Neural cell (in vitro differentiated cells): ENCODE measurements around the gene AGR2. TPM values are rescaled to one million over a fixed set of nuclear protein-coding genes. Genes with fewer than 3 reads are reported as not detected.

ENCODE experiments used
- H2AFZ ChIP-seq: fragments of 200-600, 300-800 bp; sonication (generic), shearing (Covaris generic); 2 replicates; pipeline ENCODE4 v1.6.0; 2014; ENCODE audit warnings: low read depth, mild to moderate bottlenecking, antibody characterized with exemption, low read length, moderate library complexity
- H3F3A ChIP-seq: fragments of 200-600 bp; shearing (Covaris generic); 2 replicates; pipeline ENCODE4 v1.6.1; 2016; ENCODE audit warnings: mild to moderate bottlenecking, moderate library complexity, mixed read lengths, antibody characterized with exemption, low read length; ENCODE audit not compliant: insufficient read depth, poor library complexity, severe bottlenecking
- H3K27ac ChIP-seq: fragments of 200-600, 300-800 bp; sonication (generic), shearing (Covaris generic); 2 replicates; pipeline ENCODE4 v1.5.1; 2014; ENCODE audit warnings: mild to moderate bottlenecking, low read length, moderate library complexity
- H3K27me3 ChIP-seq: fragments of 300-800, 200-600 bp; sonication (generic), shearing (Covaris generic); 2 replicates; pipeline ENCODE4 v1.6.0; 2014; ENCODE audit warnings: mild to moderate bottlenecking, low read depth, low read length, moderate library complexity; ENCODE audit not compliant: insufficient read depth
- H3K36me3 ChIP-seq: fragments of 300-800, 200-600 bp; sonication (generic), shearing (Covaris generic); 2 replicates; pipeline ENCODE4 v1.5.1; 2014; ENCODE audit warnings: mild to moderate bottlenecking, antibody characterized with exemption, low read length, moderate library complexity; ENCODE audit not compliant: insufficient read depth
- H3K4me2 ChIP-seq: fragments of 300-800, 200-600 bp; sonication (generic), shearing (Covaris generic); 2 replicates; pipeline ENCODE4 v1.6.0; 2014; ENCODE audit warnings: mild to moderate bottlenecking, low read length
- H3K4me3 ChIP-seq: fragments of 300-800, 200-600 bp; sonication (generic), shearing (Covaris generic); 2 replicates; pipeline ENCODE4 v1.5.1; 2014; ENCODE audit warnings: mild to moderate bottlenecking, low read length, moderate library complexity
- H3K79me2 ChIP-seq: fragments of 200-600 bp; shearing (Covaris generic); replicated peaks from 2 replicates; pipeline ENCODE4 v1.6.0; 2014; ENCODE audit warnings: mild to moderate bottlenecking, low read length, moderate library complexity; ENCODE audit not compliant: insufficient read depth
- H3K9ac ChIP-seq: fragments of 300-800, 200-600 bp; sonication (generic), shearing (Covaris generic); 2 replicates; pipeline ENCODE4 v1.6.1; 2016; ENCODE audit warnings: mild to moderate bottlenecking, low read length, mixed read lengths
- H3K9me2 ChIP-seq: fragments of 200-600 bp; shearing (Covaris generic); 2 replicates; pipeline ENCODE4 v1.6.1; 2016; ENCODE audit warnings: mild to moderate bottlenecking, low read length, mixed read lengths; ENCODE audit not compliant: insufficient read depth
- H3K9me3 ChIP-seq: fragments of 200-600, 300-800 bp; sonication (generic), shearing (Covaris generic); 2 replicates; pipeline ENCODE4 v1.6.1; 2016; ENCODE audit warnings: mild to moderate bottlenecking, mixed run types, low read length, moderate library complexity, mixed read lengths
- H4K20me1 ChIP-seq: fragments of 200-600 bp; shearing (Covaris generic); 2 replicates; pipeline ENCODE4 v1.6.1; 2016; ENCODE audit warnings: mild to moderate bottlenecking, mixed run types; ENCODE audit not compliant: insufficient read depth
- EP300 ChIP-seq: fragments of 450-650 bp; conservative IDR thresholded peaks from 2 replicates; pipeline ENCODE4 v1.6.1; 2014; ENCODE audit warnings: antibody characterized with exemption, mild to moderate bottlenecking, moderate library complexity; ENCODE audit not compliant: poor library complexity, severe bottlenecking
- EZH2 ChIP-seq: fragments of 200-600, 300-800 bp; shearing (Covaris generic), sonication (generic); IDR thresholded peaks from 2 replicates; pipeline ENCODE4 v1.6.1; 2014; ENCODE audit warnings: antibody characterized with exemption, low read length, borderline replicate concordance, mild to moderate bottlenecking; ENCODE audit not compliant: insufficient read depth, poor library complexity, severe bottlenecking
- MXI1 ChIP-seq: fragments of 450-650 bp; conservative IDR thresholded peaks from 2 replicates; pipeline ENCODE4 v1.6.1; 2014; ENCODE audit warnings: antibody characterized with exemption, mild to moderate bottlenecking; ENCODE audit not compliant: poor library complexity, severe bottlenecking
- POLR2AphosphoS5 ChIP-seq: IDR thresholded peaks from 2 replicates; pipeline ENCODE4 v1.6.1; 2012
- RAD21 ChIP-seq: fragments of 450-650 bp; conservative IDR thresholded peaks from 2 replicates; pipeline ENCODE4 v1.6.1; 2014; ENCODE audit warnings: antibody characterized with exemption, mild to moderate bottlenecking, moderate library complexity
- SMC3 ChIP-seq: fragments of 450-650 bp; conservative IDR thresholded peaks from 2 replicates; pipeline ENCODE4 v1.6.1; 2014; ENCODE audit warnings: antibody characterized with exemption, mild to moderate bottlenecking, moderate library complexity; ENCODE audit not compliant: poor library complexity
- TAF1 ChIP-seq: IDR thresholded peaks from 2 replicates; pipeline ENCODE4 v1.6.1; 2012; ENCODE audit warnings: low read depth
- polyA plus RNA-seq: library from polyadenylated mRNA; depleted of rRNA; stranded (reverse); fragments of >200 nt; gene quantifications from 2 replicates; pipeline ENCODE4 v1.2.3, GENCODE V29; 2014
- TF ChIP-seq, protein P1 (sequence below): IDR thresholded peaks from 2 replicates; pipeline ENCODE4 v1.6.1; 2012; ENCODE audit warnings: borderline replicate concordance
- TF ChIP-seq, protein P2 (sequence below): fragments of 450-650 bp; IDR thresholded peaks from 2 replicates; pipeline ENCODE4 v1.5.1; 2014; ENCODE audit warnings: antibody characterized with exemption, mild to moderate bottlenecking, moderate library complexity; ENCODE audit not compliant: poor library complexity, severe bottlenecking

The AGR2 gene
- polyA plus RNA-seq, 1 donor from 2014 or later, result not detected

DNA sequence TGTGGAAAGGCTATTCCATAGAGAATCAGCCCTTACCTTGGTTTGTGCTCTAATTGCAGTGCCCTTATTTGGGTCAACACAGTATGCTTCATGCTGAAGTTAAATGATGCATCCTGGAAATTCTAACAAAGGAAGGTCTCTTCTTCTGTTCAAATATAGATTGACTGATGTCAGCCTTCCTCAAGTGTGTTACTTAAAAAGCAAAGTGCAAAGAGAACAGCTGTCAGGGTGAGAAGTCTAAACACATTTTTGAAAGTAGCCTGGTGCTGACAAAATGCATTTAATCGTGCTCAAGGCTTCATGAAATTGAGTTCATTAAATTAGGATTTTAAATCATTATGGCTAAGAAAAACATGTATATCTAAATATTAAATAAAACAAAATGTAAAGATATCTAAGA, 19.5 kb downstream of the AGR2 start:
- Histone ChIP-seq H3K79me2 (no peaks in the 10 kb centered on the region), H3K27me3 (no peaks in the 10 kb centered on the region), H3K36me3 (no peaks in the 10 kb centered on the region), H2AFZ (no peak overlapping the region), H3K27ac (peak overlapping the region; percentile 22), H3F3A (no peaks in the 10 kb centered on the region), H3K9me3 (no peaks in the 10 kb centered on the region), H3K9ac (no peak overlapping the region), H3K4me2 (no peak overlapping the region), H4K20me1 (no peaks in the 10 kb centered on the region), H3K4me3 (no peak overlapping the region), H3K9me2 (no peaks in the 10 kb centered on the region)
- no peak for TF ChIP-seq MXI1
- TF ChIP-seq RAD21, result no peak
- TF ChIP-seq SMC3, result no peak

DNA sequence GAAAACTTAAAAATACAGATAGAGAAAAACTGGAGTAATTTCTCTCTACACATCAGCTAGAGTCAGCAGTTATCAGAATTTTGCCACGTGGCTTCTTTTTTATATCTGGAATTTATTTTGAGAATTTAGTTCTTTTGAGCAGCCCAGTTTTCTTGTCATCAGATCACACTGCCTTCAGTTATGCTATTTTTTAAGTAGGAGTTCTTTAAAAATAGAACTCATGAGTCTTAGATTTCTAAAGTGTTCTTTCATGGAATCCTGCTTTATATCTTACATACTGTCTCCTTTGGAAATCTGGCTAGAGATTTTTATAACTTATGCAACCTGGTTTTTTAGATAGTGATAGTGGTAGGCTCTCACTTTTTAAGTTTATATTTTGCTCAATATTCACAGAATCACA, 24.2 kb downstream of the AGR2 start:
- TF ChIP-seq MXI1 (no peak), EZH2 (no peak), RAD21 (no peak)
- TF ChIP-seq, protein P1, sequence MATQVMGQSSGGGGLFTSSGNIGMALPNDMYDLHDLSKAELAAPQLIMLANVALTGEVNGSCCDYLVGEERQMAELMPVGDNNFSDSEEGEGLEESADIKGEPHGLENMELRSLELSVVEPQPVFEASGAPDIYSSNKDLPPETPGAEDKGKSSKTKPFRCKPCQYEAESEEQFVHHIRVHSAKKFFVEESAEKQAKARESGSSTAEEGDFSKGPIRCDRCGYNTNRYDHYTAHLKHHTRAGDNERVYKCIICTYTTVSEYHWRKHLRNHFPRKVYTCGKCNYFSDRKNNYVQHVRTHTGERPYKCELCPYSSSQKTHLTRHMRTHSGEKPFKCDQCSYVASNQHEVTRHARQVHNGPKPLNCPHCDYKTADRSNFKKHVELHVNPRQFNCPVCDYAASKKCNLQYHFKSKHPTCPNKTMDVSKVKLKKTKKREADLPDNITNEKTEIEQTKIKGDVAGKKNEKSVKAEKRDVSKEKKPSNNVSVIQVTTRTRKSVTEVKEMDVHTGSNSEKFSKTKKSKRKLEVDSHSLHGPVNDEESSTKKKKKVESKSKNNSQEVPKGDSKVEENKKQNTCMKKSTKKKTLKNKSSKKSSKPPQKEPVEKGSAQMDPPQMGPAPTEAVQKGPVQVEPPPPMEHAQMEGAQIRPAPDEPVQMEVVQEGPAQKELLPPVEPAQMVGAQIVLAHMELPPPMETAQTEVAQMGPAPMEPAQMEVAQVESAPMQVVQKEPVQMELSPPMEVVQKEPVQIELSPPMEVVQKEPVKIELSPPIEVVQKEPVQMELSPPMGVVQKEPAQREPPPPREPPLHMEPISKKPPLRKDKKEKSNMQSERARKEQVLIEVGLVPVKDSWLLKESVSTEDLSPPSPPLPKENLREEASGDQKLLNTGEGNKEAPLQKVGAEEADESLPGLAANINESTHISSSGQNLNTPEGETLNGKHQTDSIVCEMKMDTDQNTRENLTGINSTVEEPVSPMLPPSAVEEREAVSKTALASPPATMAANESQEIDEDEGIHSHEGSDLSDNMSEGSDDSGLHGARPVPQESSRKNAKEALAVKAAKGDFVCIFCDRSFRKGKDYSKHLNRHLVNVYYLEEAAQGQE, result no peak
- TF ChIP-seq, protein P2, sequence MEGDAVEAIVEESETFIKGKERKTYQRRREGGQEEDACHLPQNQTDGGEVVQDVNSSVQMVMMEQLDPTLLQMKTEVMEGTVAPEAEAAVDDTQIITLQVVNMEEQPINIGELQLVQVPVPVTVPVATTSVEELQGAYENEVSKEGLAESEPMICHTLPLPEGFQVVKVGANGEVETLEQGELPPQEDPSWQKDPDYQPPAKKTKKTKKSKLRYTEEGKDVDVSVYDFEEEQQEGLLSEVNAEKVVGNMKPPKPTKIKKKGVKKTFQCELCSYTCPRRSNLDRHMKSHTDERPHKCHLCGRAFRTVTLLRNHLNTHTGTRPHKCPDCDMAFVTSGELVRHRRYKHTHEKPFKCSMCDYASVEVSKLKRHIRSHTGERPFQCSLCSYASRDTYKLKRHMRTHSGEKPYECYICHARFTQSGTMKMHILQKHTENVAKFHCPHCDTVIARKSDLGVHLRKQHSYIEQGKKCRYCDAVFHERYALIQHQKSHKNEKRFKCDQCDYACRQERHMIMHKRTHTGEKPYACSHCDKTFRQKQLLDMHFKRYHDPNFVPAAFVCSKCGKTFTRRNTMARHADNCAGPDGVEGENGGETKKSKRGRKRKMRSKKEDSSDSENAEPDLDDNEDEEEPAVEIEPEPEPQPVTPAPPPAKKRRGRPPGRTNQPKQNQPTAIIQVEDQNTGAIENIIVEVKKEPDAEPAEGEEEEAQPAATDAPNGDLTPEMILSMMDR, result no peak
- no peak overlapping the region for H3K4me2 ChIP-seq

DNA sequence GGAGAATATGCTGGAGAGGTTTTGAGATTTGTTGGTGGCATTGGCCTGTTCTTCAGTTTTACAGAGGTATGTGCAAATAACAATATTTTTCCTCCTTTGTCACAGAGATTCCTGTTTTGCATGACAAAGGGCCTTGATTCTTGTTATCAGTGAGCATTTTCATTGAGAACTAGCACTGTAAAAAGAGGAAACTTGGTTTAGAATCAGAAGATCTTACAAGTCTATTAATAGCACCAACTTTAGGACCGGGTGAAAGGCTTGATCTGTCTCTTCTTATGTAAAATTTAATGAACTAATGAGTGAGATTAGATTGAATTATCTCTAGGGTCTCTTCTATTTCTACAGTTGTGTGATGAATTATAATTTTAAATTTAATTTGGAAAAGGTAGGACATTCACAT, 25.7 kb downstream of the AGR2 start:
- H3F3A ChIP-seq, result no peaks in the 10 kb centered on the region
- H3K79me2 ChIP-seq, result peaks cover 9% of the 10 kb centered on the region
- H3K27me3 ChIP-seq, result no peaks in the 10 kb centered on the region
- no peak overlapping the region for H3K4me2 ChIP-seq
- H3K27ac ChIP-seq, result no peak overlapping the region
- H2AFZ ChIP-seq, result no peak overlapping the region
- H3K9me2 ChIP-seq, result no peaks in the 10 kb centered on the region
- H3K36me3 ChIP-seq, result no peaks in the 10 kb centered on the region
- TF ChIP-seq RAD21, result no peak
- TF ChIP-seq POLR2AphosphoS5, result no peak
- TF ChIP-seq, protein P2, result no peak
- TF ChIP-seq SMC3, result no peak
- no peak for TF ChIP-seq EP300
- no peak for TF ChIP-seq EZH2
- TF ChIP-seq MXI1, result no peak
- TF ChIP-seq, protein P1, result no peak
- no peak for TF ChIP-seq TAF1
- no peaks in the 10 kb centered on the region for H3K9me3 ChIP-seq
- H3K4me3 ChIP-seq, result no peak overlapping the region
- H3K9ac ChIP-seq, result no peak overlapping the region
- no peaks in the 10 kb centered on the region for H4K20me1 ChIP-seq

More for the DNA sequence above, 24.2 kb downstream of the AGR2 start:
- Histone ChIP-seq H3F3A (no peaks in the 10 kb centered on the region), H3K27me3 (no peaks in the 10 kb centered on the region), H3K9me3 (no peaks in the 10 kb centered on the region), H4K20me1 (no peaks in the 10 kb centered on the region), H3K9me2 (no peaks in the 10 kb centered on the region), H2AFZ (no peak overlapping the region), H3K27ac (no peak overlapping the region), H3K4me3 (no peak overlapping the region), H3K79me2 (peaks cover 9% of the 10 kb centered on the region), H3K9ac (no peak overlapping the region), H3K36me3 (no peaks in the 10 kb centered on the region)
